Panc1 (cell line): ENCODE data around the gene CLEC20A.

Experiments
- CTCF ChIP-seq: fragments of 450-650 bp; IDR thresholded peaks from 2 replicates; pipeline ENCODE4 v1.5.1; 2017; ENCODE audit warnings: mild to moderate bottlenecking
- POLR2AphosphoS5 ChIP-seq: IDR thresholded peaks from 2 replicates; pipeline ENCODE4 v1.6.1; 2012; ENCODE audit warnings: mild to moderate bottlenecking, low read depth, low read length, moderate library complexity
- SIN3A ChIP-seq: IDR thresholded peaks from 2 replicates; pipeline ENCODE4 v1.6.1; 2012; ENCODE audit warnings: low read depth, mild to moderate bottlenecking, low read length, moderate library complexity, borderline replicate concordance; ENCODE audit not compliant: insufficient read depth
- TCF7L2 ChIP-seq: IDR thresholded peaks from 2 replicates; pipeline ENCODE4 v1.6.1; 2011; ENCODE audit warnings: mild to moderate bottlenecking, low read depth, low read length, inconsistent platforms

- TF ChIP-seq POLR2AphosphoS5 (no peak), CTCF (no peak), TCF7L2 (no peak), SIN3A (no peak)
These were observed at the start of gene CLEC20A for GRCh38 chr1:178496410-178497135.
